ENCODE data around the gene LPAR3. TPM values are rescaled to one million over a fixed set of nuclear protein-coding genes. Genes with fewer than 3 reads are reported as not detected.

The LPAR3 gene
- total RNA-seq, 4 donors from 2014 or later = 0.40 to 1.4 (median 0.78) TPM; not detected in 1

DNA sequence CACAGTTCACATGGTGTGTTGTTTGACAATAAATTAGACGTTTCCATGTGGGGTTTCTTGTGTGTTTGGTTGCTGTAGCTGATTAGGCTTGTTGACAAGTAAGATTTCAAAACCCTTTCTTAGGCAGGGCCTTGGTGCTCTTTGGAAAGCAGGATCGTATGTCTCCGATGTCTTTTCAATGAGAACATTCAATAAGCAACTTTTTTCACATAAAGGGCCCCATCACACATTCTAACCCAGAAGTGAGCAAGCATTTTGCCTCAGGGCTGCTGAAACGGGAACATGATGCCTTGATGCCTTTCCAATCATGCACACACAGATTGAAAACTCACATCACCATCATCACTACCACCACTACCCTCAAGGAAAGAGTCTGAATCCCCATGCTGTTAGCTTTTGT is 33.1 kb downstream of the LPAR3 start:
- no peaks in the 10 kb centered on the region for H3K4me1 ChIP-seq
- no peak for DNase-seq
- H3K4me3 ChIP-seq (replicated peaks in 1 of 3) = no peak overlapping the region
- TF ChIP-seq POLR2A (IDR thresholded peaks at IDR 0.05) = no peak
- no peak overlapping the region for H3K27ac ChIP-seq
- intact Hi-C loops (cut with DNase I) = no loop called here
- WGBS, 2 donors = 80 to 83% methylated on average over 4 of the region's 4 CpGs
- no peaks in the 10 kb centered on the region for H3K27me3 ChIP-seq
- no peaks in the 10 kb centered on the region for H3K9me3 ChIP-seq
- no peaks in the 10 kb centered on the region for H3K36me3 ChIP-seq

DNA sequence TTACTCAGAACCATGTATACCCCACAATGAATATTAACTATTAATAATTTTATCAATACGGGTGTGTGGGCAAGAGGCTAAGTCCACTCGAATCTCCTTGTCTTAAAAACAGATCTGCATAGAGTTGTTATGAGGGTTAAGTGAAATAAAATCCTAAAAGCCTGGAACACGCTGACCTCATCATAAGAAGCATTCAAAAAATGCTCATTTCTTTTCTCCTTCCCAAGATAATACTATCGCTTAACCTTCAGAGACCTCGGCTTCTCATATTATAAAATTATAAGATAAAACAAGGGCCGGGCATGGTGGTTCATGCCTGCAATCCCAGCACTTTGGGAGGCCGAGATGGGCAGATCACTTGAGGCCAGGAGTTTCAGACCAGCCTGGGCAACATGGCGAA is 35.1 kb downstream of the LPAR3 start:
- DNase-seq = no peak
- Histone ChIP-seq H3K36me3 (no peaks in the 10 kb centered on the region), H3K9me3 (no peaks in the 10 kb centered on the region), H3K4me1 (no peaks in the 10 kb centered on the region), H3K27ac (no peak overlapping the region), H3K27me3 (no peaks in the 10 kb centered on the region), H3K4me3 (replicated peaks in 1 of 3) (no peak overlapping the region)
- 89 to 91% methylated on average over 8 of the region's 8 CpGs for WGBS, 2 donors
- TF ChIP-seq, protein P1, sequence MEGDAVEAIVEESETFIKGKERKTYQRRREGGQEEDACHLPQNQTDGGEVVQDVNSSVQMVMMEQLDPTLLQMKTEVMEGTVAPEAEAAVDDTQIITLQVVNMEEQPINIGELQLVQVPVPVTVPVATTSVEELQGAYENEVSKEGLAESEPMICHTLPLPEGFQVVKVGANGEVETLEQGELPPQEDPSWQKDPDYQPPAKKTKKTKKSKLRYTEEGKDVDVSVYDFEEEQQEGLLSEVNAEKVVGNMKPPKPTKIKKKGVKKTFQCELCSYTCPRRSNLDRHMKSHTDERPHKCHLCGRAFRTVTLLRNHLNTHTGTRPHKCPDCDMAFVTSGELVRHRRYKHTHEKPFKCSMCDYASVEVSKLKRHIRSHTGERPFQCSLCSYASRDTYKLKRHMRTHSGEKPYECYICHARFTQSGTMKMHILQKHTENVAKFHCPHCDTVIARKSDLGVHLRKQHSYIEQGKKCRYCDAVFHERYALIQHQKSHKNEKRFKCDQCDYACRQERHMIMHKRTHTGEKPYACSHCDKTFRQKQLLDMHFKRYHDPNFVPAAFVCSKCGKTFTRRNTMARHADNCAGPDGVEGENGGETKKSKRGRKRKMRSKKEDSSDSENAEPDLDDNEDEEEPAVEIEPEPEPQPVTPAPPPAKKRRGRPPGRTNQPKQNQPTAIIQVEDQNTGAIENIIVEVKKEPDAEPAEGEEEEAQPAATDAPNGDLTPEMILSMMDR (IDR thresholded peaks at IDR 0.05) = no peak
- TF ChIP-seq POLR2A (IDR thresholded peaks at IDR 0.05) = no peak
- intact Hi-C loops (cut with DNase I) = no loop called here

DNA sequence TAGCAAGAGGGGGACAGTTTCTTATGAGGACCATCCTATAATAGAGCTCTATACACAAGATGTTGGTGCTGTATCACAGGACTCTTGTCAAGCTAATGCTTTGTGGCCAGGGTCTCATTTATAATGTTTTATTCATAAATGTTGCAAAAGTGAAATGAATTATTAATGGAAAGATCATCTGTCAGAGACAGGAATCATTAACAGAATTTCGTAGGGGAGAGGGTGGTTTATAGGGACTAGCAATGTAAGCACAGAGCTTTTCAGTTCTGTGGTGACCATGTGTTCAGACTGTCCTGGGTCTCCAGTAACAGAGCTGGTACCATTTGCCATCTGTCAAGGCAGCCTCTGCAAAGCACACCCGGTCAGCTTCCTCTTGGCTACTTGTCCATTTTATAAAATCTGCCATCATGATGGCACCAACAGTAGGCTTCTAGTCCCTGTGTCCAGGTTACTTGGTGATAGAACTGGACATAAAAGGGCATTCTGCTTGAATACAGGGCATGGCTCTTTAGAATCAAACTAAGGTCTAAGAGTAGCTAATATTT is 36.2 kb downstream of the LPAR3 start:
- 80 to 91% methylated on average over 2 of the region's 2 CpGs for WGBS, 2 donors
- Histone ChIP-seq H3K36me3 (no peaks in the 10 kb centered on the region), H3K9me3 (no peaks in the 10 kb centered on the region), H3K27ac (no peak overlapping the region), H3K4me3 (replicated peaks in 1 of 3) (no peak overlapping the region), H3K4me1 (no peaks in the 10 kb centered on the region), H3K27me3 (no peaks in the 10 kb centered on the region)
- no peak for DNase-seq
- intact Hi-C loops (cut with DNase I) = no loop called here
- TF ChIP-seq, protein P1 (IDR thresholded peaks at IDR 0.05) = no peak
- TF ChIP-seq POLR2A (IDR thresholded peaks at IDR 0.05) = no peak

DNA sequence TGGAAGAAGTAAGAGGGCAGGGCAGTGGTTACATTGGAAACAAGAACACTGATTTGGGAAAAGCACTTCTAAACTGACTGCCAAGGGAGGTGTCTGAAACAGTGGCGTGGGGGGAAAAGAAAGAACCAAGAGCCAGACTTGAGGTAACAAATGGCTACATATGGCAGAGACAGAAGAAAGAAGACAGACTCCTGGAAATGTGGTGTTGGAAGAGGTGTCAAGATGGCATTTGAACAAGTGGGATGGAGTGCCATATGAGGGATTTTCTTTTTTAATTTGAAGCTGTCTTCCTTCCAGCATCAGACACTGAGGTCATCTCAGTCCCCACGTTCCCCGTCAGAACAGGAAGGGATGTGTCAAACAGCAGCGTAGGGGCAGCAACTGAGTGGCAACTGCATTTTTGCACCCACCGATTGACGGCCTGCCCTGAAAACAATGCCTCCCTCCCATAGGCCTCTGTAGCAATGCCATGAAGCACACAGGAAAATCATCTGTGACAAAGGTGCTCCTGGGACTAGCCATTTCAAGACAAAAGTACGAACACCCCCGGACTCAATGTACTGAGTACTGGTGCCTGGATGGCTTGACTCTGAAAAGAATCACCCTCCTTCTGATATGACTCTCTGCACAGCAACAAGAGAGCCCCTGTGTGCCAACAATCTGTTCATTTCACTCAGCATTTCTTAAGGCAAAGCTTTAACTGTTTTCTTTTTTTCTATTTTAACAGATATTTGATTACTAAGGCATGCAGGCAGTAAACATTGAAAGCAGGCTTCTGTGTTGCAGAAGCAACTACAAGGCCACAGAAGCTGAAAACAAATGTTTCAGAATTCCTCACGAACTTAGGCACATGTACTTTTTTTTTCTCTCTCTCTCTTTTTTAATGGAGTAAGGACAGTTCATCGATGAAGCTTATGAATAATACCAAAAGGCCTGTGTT is 37.0 kb downstream of the LPAR3 start:
- H3K27ac ChIP-seq = no peak overlapping the region
- H3K27me3 ChIP-seq = no peaks in the 10 kb centered on the region
- no peaks in the 10 kb centered on the region for H3K9me3 ChIP-seq
- no peaks in the 10 kb centered on the region for H3K36me3 ChIP-seq
- TF ChIP-seq, protein P1 (IDR thresholded peaks at IDR 0.05) = no peak
- no peak for TF ChIP-seq POLR2A (IDR thresholded peaks at IDR 0.05)
- intact Hi-C loops (cut with DNase I) = no loop called here
- no peak for DNase-seq
- H3K4me1 ChIP-seq = no peaks in the 10 kb centered on the region
- H3K4me3 ChIP-seq (replicated peaks in 1 of 3) = no peak overlapping the region
- 81 to 85% methylated on average over 10 of the region's 10 CpGs for WGBS, 2 donors

DNA sequence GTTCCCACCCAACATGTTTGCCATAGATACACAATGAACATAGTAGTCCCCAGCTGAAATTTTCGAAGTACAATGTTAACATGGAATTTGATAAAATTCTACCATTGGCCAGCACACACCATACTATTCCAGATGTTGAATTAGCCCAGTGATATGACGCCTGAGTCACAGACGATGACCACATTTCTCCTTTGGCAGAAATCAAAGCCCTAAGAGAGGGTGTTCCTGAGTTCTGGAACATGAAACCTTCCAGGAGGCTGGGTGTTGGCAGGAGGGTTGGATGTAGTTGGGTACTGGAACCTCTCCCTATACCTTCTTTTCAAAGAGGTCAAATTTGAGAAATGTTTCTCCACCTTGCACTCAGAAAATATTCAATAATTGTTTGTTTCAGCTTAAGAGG is 37.8 kb downstream of the LPAR3 start:
- H3K4me1 ChIP-seq = no peaks in the 10 kb centered on the region
- no peaks in the 10 kb centered on the region for H3K27me3 ChIP-seq
- no peak for DNase-seq
- no peaks in the 10 kb centered on the region for H3K36me3 ChIP-seq
- H3K27ac ChIP-seq = no peak overlapping the region
- no peak for TF ChIP-seq POLR2A (IDR thresholded peaks at IDR 0.05)
- TF ChIP-seq, protein P1 (IDR thresholded peaks at IDR 0.05) = no peak
- H3K4me3 ChIP-seq (replicated peaks in 1 of 3) = no peak overlapping the region
- WGBS, 2 donors = 78 to 87% methylated on average over 3 of the region's 3 CpGs
- intact Hi-C loops (cut with DNase I) = no loop called here
- no peaks in the 10 kb centered on the region for H3K9me3 ChIP-seq
